Activated T-cell treated with anti-CD3 and anti-CD28 coated beads for 4 hours (primary cell): ENCODE measurements around the gene C1orf35.
A peak's percentile ranks its signal among the peaks of the same experiment; 100 is the strongest.

Experiments
- DNase-seq: peaks from one replicate; pipeline ENCODE4 v3.0.0-alpha.2; 2020

Gene C1orf35

GRCh38 chr1:228062085-228062791, 40.9 kb downstream of the C1orf35 start:
- no peak for DNase-seq

- DNase-seq = no peak
These were observed 41.6 kb downstream of the C1orf35 start for GRCh38 chr1:228061411-228062084.

GRCh38 chr1:228060458-228061190, 42.5 kb downstream of the C1orf35 start:
- DNase-seq = no peak

- peak; percentile 53 for DNase-seq
These were observed 43.3 kb downstream of the C1orf35 start for GRCh38 chr1:228059634-228060457.

GRCh38 chr1:228058949-228059633, 44.0 kb downstream of the C1orf35 start:
- peak; percentile 15 for DNase-seq

- no peak for DNase-seq
These were observed 44.8 kb downstream of the C1orf35 start for GRCh38 chr1:228058172-228058948.
